OCI-LY7 (cell line): ENCODE results near the gene WNK2. TPM values are rescaled to one million over a fixed set of nuclear protein-coding genes. Genes with fewer than 3 reads are reported as not detected.

Source experiments
- BruUV-seq: library from RNA; stranded (reverse); fragments of 400-500 nt; replicated peaks from 2 replicates; lab custom pipeline; 2021; lab: Mats Ljungman, UMichigan
- CTCF ChIA-PET: fragments of 300-600 bp; sonication (Branson Sonifier 250); formaldehyde crosslinking; loops from one replicate; lab custom pipeline; 2022; ENCODE audit warnings: antibody characterized with exemption; ENCODE audit not compliant: unreplicated experiment; lab: Charles Lee
- POLR2A ChIA-PET: fragments of 300-600 bp; sonication (Branson Sonifier 250); formaldehyde crosslinking; loops from one replicate; lab custom pipeline; 2022; ENCODE audit warnings: antibody characterized with exemption; lab: Charles Lee
- DNase-seq: peaks from one replicate; pipeline ENCODE4 v3.0.0-alpha.2; 2015; ENCODE audit warnings: low spot score
- H2AFZ ChIP-seq: fragments of 200-600 bp; sonication (generic), shearing (Covaris generic); 2 replicates; pipeline ENCODE4 v1.6.1; 2014; ENCODE audit warnings: mild to moderate bottlenecking, antibody characterized with exemption, low read length, moderate library complexity
- H3K27ac ChIP-seq: fragments of 200-600 bp; sonication (generic); 2 replicates; pipeline ENCODE4 v1.5.1; 2014; ENCODE audit warnings: mixed run types, low read depth, mild to moderate bottlenecking, moderate library complexity, low read length, inconsistent platforms; ENCODE audit not compliant: poor library complexity, severe bottlenecking
- H3K36me3 ChIP-seq: fragments of 200-600 bp; sonication (generic); 2 replicates; pipeline ENCODE4 v1.6.1; 2014; ENCODE audit warnings: mild to moderate bottlenecking, antibody characterized with exemption, low read length, moderate library complexity, mixed read lengths; ENCODE audit not compliant: insufficient read depth
- H3K4me1 ChIP-seq: fragments of 200-600 bp; sonication (generic); 2 replicates; pipeline ENCODE4 v1.5.1; 2014; ENCODE audit warnings: mild to moderate bottlenecking, low read length; ENCODE audit not compliant: insufficient read depth, poor library complexity, severe bottlenecking
- H3K4me2 ChIP-seq: fragments of 200-600 bp; sonication (generic); 2 replicates; pipeline ENCODE4 v1.6.1; 2014; ENCODE audit warnings: mild to moderate bottlenecking, low read length
- H3K4me3 ChIP-seq: fragments of 200-600 bp; sonication (generic); 2 replicates; pipeline ENCODE4 v1.5.1; 2014; ENCODE audit warnings: mild to moderate bottlenecking, low read depth, low read length; ENCODE audit not compliant: poor library complexity, severe bottlenecking
- H3K79me2 ChIP-seq: fragments of 200-600 bp; sonication (generic); 2 replicates; pipeline ENCODE4 v1.6.1; 2016; ENCODE audit warnings: low read depth, mild to moderate bottlenecking, low read length, moderate library complexity, mixed read lengths; ENCODE audit not compliant: insufficient read depth
- H3K9me2 ChIP-seq: fragments of 200-600 bp; sonication (generic); 2 replicates; pipeline ENCODE4 v1.6.1; 2016; ENCODE audit warnings: mild to moderate bottlenecking, low read length, mixed read lengths; ENCODE audit not compliant: insufficient read depth
- H3K9me3 ChIP-seq: fragments of 200-600 bp; sonication (generic); 2 replicates; pipeline ENCODE4 v1.6.1; 2014; ENCODE audit warnings: mild to moderate bottlenecking, mixed run types, low read length, mixed read lengths
- H4K20me1 ChIP-seq: fragments of 200-600 bp; sonication (generic); 2 replicates; pipeline ENCODE4 v1.6.1; 2014; ENCODE audit warnings: mild to moderate bottlenecking, antibody characterized with exemption, low read length, moderate library complexity, mixed read lengths; ENCODE audit not compliant: insufficient read depth
- EZH2phosphoT487 ChIP-seq: fragments of 200-600 bp; sonication (generic); IDR thresholded peaks from 2 replicates; pipeline ENCODE4 v1.6.1; 2018; ENCODE audit warnings: low read depth, borderline replicate concordance, mild to moderate bottlenecking, mixed run types, antibody characterized with exemption, low read length, moderate library complexity, mixed read lengths
- intact Hi-C: fragments of 100-400 bp; cut with micrococcal nuclease; formaldehyde crosslinking; loops from one replicate; pipeline ENCODE4 v1.10.0; 2022; ENCODE audit not compliant: unreplicated experiment
- total RNA-seq, 2 experiments: library from RNA; depleted of rRNA in 1 of 2; stranded (reverse); fragments of >200 nt in 1 of 2; shearing (Covaris generic) in 1 of 2; gene quantifications; 2 replicates each; pipeline ENCODE4 v1.2.3, GENCODE V29; 2014 to 2022
- TF ChIP-seq, protein P1 (sequence below): fragments of 200-600 bp; sonication (generic); conservative IDR thresholded peaks from 2 replicates; pipeline ENCODE4 v1.5.1; 2014; ENCODE audit warnings: mild to moderate bottlenecking, antibody characterized with exemption, low read length, moderate library complexity, mixed read lengths

Gene WNK2
- total RNA-seq, 2 experiments from 2014 or later = 142 to 194 TPM

DNA sequence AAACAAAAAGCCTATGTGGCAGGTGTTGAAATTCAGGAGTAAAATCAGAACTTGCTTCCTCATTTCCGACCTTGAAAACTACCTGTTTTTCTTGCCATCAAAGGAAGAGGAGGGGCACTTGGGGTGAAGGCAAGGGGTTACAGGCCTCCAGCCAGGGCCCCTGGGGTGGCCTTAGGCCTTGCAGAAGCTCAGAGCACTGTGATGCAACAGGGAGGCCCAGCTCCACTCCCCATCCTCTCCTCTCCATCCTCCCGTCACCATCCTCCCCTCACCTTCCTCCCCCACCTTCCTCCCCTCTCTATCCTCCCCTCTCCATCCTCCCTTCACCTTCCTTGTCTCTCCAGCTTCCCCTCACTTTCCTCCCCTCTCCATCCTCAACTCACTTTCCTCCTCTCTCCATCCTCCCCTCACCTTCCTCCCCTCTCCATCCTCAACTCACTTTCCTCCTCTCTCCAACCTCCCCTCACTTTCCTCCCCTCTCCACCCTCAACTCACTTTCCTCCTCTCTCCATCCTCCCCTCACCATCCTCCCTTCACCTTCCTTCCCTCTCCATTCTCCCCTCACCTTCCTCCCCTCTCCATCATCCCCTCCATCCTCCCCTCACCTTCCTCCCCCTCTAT, 111.6 kb downstream of the WNK2 start:
- Histone ChIP-seq H3K27ac (peak overlapping the region; percentile 93), H3K4me1 (peaks cover 80% of the 10 kb centered on the region), H3K9me3 (no peaks in the 10 kb centered on the region), H3K79me2 (no peaks in the 10 kb centered on the region), H3K4me2 (peak overlapping the region; percentile 56), H3K36me3 (peaks cover 52% of the 10 kb centered on the region), H3K9me2 (no peaks in the 10 kb centered on the region), H3K4me3 (no peak overlapping the region), H4K20me1 (no peaks in the 10 kb centered on the region), H2AFZ (no peak overlapping the region; the same call in 1 of the 2 replicates)
- intact Hi-C loops = loop anchor here (1.0 to 2.0 kb wide), 2 partner anchors 9 to 27 kb away; no protein-coding TSS in a partner anchor
- ChIA-PET CTCF (interaction anchor here (0.6 kb wide), 1 partner anchor 28 kb away, joined by 4 read pairs; no protein-coding TSS in a partner anchor), POLR2A (interaction anchor here (0.5 to 1.6 kb wide), 7 partner anchors 9 to 264 kb away, joined by 3 to 8 read pairs (median 4); no protein-coding TSS in a partner anchor)
- BruUV-seq = no TSS peak
- peak; percentile 87 for DNase-seq
- TF ChIP-seq, protein P1, sequence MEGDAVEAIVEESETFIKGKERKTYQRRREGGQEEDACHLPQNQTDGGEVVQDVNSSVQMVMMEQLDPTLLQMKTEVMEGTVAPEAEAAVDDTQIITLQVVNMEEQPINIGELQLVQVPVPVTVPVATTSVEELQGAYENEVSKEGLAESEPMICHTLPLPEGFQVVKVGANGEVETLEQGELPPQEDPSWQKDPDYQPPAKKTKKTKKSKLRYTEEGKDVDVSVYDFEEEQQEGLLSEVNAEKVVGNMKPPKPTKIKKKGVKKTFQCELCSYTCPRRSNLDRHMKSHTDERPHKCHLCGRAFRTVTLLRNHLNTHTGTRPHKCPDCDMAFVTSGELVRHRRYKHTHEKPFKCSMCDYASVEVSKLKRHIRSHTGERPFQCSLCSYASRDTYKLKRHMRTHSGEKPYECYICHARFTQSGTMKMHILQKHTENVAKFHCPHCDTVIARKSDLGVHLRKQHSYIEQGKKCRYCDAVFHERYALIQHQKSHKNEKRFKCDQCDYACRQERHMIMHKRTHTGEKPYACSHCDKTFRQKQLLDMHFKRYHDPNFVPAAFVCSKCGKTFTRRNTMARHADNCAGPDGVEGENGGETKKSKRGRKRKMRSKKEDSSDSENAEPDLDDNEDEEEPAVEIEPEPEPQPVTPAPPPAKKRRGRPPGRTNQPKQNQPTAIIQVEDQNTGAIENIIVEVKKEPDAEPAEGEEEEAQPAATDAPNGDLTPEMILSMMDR = no peak
- TF ChIP-seq EZH2phosphoT487 = no peak

DNA sequence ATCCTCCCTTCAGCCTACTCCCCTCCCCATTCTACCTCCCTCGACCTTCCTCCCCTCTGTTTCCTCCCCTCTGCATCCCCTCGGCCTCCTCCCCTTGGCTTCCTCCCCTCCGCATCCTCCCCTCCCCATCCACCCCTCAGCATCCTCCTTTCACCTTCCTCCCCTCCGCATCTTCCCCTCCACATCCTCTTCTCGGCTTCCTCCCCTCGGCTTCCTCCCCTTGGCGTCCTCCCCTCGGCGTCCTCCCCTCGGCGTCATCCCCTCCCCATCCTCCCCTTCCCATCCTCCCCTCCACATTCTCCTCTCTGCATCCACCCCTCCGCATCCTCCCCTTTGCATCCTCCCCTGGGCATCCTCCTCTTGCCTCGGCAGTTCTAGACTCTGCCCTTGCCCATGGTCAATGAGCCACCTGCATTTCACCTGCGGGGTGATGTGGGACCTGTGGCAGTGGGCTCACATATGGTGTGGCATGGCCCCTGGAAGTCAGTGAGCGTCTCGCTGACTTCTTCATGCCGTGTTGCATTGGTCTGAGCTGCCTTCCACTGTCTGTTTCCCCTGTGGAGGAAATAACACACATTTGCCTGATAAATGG, 113.0 kb downstream of the WNK2 start:
- H3K4me2 ChIP-seq = peak overlapping the region; percentile 31
- ChIA-PET CTCF (interaction anchor here (0.6 kb wide), 1 partner anchor 28 kb away, joined by 6 read pairs; no protein-coding TSS in a partner anchor), POLR2A (interaction anchor here (1.3 kb wide), 1 partner anchor 28 kb away, joined by 7 read pairs; no protein-coding TSS in a partner anchor)
- no peak for DNase-seq
- peaks cover 53% of the 10 kb centered on the region for H3K36me3 ChIP-seq
- TF ChIP-seq, protein P1 = no peak
- TF ChIP-seq EZH2phosphoT487 = no peak
- H3K9me3 ChIP-seq = no peaks in the 10 kb centered on the region
- BruUV-seq = no TSS peak
- H3K79me2 ChIP-seq = no peaks in the 10 kb centered on the region
- H4K20me1 ChIP-seq = no peaks in the 10 kb centered on the region
- peak overlapping the region; percentile 93 for H3K27ac ChIP-seq
- no peak overlapping the region for H2AFZ ChIP-seq
- H3K4me3 ChIP-seq = no peak overlapping the region
- intact Hi-C loops = no loop called here
- H3K9me2 ChIP-seq = no peaks in the 10 kb centered on the region
- H3K4me1 ChIP-seq = peaks cover 80% of the 10 kb centered on the region
